Pericardium fibroblast (primary cell): Measurements from ENCODE around the gene BCAP31. TPM values are rescaled to one million over a fixed set of nuclear protein-coding genes. Genes with fewer than 3 reads are reported as not detected.

Source experiments
- total RNA-seq: library from RNA; depleted of rRNA; stranded (reverse); fragments of >200 nt; gene quantifications from 2 replicates; pipeline ENCODE4 v1.2.3, GENCODE V29; 2015

BCAP31 gene
- 79.2 and 110 TPM in 2 replicates for total RNA-seq

GRCh38 chrX:153724252-153725038 is at the start of gene BCAP31, which contains the start of gene ABCD1:
BCAP31 (minus strand) TSS chrX:153724387; CDS start chrX:153723244, 1,143 bp downstream.
ABCD1 (plus strand) TSS chrX:153724856; CDS start chrX:153725267, 411 bp downstream.

GRCh38 chrX:153763989-153764755 is 40.0 kb upstream of the BCAP31 start, which contains the start of gene PLXNB3:
PLXNB3 (plus strand) TSS chrX:153764249; CDS start chrX:153765536, 1,287 bp downstream.

GRCh38 chrX:153687121-153688039 is 36.8 kb downstream of the BCAP31 start, which contains the start of gene SLC6A8:
SLC6A8 (plus strand) TSS chrX:153687926; CDS start chrX:153688575, 649 bp downstream.

GRCh38 chrX:153673428-153674218 is 50.6 kb downstream of the BCAP31 start, which contains the start of gene PNCK:
PNCK (minus strand) TSS chrX:153673813; CDS start chrX:153673076, 737 bp downstream.

Other genes starting within 250 kb of the BCAP31 start
- gene BGN, start 229.4 kb downstream of the BCAP31 start, total RNA-seq, result 135 and 164 TPM in 2 replicates
- not detected in 2 replicates for gene ATP2B3, start 206.7 kb downstream of the BCAP31 start, total RNA-seq
- 16.0 and 33.4 TPM in 2 replicates for gene CCNQ, start 125.2 kb downstream of the BCAP31 start, total RNA-seq
- gene DUSP9, start 77.2 kb downstream of the BCAP31 start, total RNA-seq, result 0.93 TPM in 1 of 2 replicates, not detected in the other
- gene PNCK, start 50.6 kb downstream of the BCAP31 start, total RNA-seq, result 0.09 and 0.35 TPM in 2 replicates
- 22.1 and 24.0 TPM in 2 replicates for gene SLC6A8, start 36.5 kb downstream of the BCAP31 start, total RNA-seq
- gene ABCD1, start 469 bp upstream of the BCAP31 start, total RNA-seq, result 12.9 and 16.3 TPM in 2 replicates
- 1.6 and 7.5 TPM in 2 replicates for gene PLXNB3, start 39.9 kb upstream of the BCAP31 start, total RNA-seq
- under 0.01 and 1.6 TPM in 2 replicates for gene SRPK3, start 56.7 kb upstream of the BCAP31 start, total RNA-seq
- gene IDH3G, start 70.0 kb upstream of the BCAP31 start, total RNA-seq, result 80.7 and 86.6 TPM in 2 replicates
- gene SSR4, start 70.3 kb upstream of the BCAP31 start, total RNA-seq, result 256 and 443 TPM in 2 replicates
- gene PDZD4, start 106.2 kb upstream of the BCAP31 start, total RNA-seq, result 1.0 and 5.1 TPM in 2 replicates
- gene L1CAM, start 161.8 kb upstream of the BCAP31 start, total RNA-seq, result 0.34 and 0.47 TPM in 2 replicates
- gene AVPR2, start 180.3 kb upstream of the BCAP31 start, total RNA-seq, result 0.12 TPM in 1 of 2 replicates, not detected in the other
- 0.58 and 4.5 TPM in 2 replicates for gene ARHGAP4, start 201.9 kb upstream of the BCAP31 start, total RNA-seq
- 89.0 and 90.2 TPM in 2 replicates for gene NAA10, start 210.7 kb upstream of the BCAP31 start, total RNA-seq
- 0.12 and 0.94 TPM in 2 replicates for gene RENBP, start 220.3 kb upstream of the BCAP31 start, total RNA-seq
- gene HCFC1, start 247.4 kb upstream of the BCAP31 start, total RNA-seq, result 28.7 and 31.3 TPM in 2 replicates
- 6.9 and 11.8 TPM in 2 replicates for gene TMEM187, start 248.4 kb upstream of the BCAP31 start, total RNA-seq